ENCODE measurements around the gene PAGE2.

The PAGE2 gene

DNA sequence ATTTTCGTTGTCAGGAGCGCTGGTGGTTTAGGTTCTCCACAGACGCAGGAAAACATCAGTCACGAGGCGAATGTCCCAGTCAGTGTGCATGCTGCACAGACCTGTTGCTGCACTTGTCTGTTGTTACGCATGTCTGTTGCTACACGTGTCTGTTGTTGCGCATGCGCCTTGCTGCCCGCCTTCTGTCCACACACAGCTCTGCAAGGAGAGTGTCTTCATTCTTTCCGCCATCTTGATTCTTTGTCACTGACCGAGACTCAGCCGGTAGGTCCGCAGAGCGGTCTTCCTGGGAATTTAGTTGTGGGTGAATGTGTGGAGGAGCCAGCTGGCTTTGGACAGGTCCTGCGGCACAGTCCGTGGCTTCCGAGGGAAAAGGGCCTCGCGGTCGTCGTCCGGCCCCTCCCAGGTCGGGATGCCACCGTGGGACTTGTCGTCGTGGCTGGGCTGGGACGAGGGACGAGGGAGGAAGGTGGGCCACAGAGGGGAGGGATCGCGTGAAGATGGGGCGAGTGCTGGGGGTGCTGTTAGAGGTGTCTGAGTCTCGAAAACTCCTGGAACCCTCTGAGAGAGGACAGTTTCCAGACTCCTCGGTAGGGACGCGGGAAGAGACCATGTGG is 13.9 kb upstream of the PAGE2 start, which contains the start of gene PAGE2B:
Gene PAGE2B (plus strand): TSS at position 180 of the 617 bp plus-strand sequence. CDS start 1,012 bp downstream, outside the sequence.
- Histone ChIP-seq H3K27me3 (ENCODE audit: insufficient read depth, low read length) (no peaks in the 10 kb centered on the region), H3K9ac (ENCODE audit: low read length) (no peak within 1 kb of the TSS), H4K8ac (ENCODE audit: low read depth, low read length) (no peak within 1 kb of the TSS), H3K9me3 (ENCODE audit: insufficient read depth, low read depth, low read length) (no peaks in the 10 kb centered on the region), H2BK120ac (ENCODE audit: insufficient read depth, low read length, poor library complexity) (no peak within 1 kb of the TSS), H2BK12ac (ENCODE audit: low read length) (no peak within 1 kb of the TSS), H3K18ac (ENCODE audit: low read length) (no peak within 1 kb of the TSS), H3K27ac (ENCODE audit: low read depth, low read length) (no peak within 1 kb of the TSS), H4K91ac (ENCODE audit: low read depth, low read length) (no peak within 1 kb of the TSS), H3K4me2 (ENCODE audit: low read length) (no peak within 1 kb of the TSS), H2AFZ (ENCODE audit: insufficient read depth, low read length, poor library complexity) (no peak within 1 kb of the TSS), H3K79me2 (ENCODE audit: control insufficient read depth, insufficient read depth, low read length, poor library complexity) (no peaks in the 10 kb centered on the region), H3K4ac (ENCODE audit: low read depth, low read length) (no peak within 1 kb of the TSS), H3K4me3 (ENCODE audit: low read depth, low read length) (no peak within 1 kb of the TSS), H3K14ac (ENCODE audit: low read length) (no peak within 1 kb of the TSS), H3K4me1 (ENCODE audit: control insufficient read depth in 1 of 2, insufficient read depth in 2 of 2, low read length in 2 of 2) (no peaks in the 10 kb centered on the region), H3K79me1 (ENCODE audit: low read length) (no peaks in the 10 kb centered on the region), H2BK5ac (ENCODE audit: low read depth, low read length, poor library complexity) (no peak within 1 kb of the TSS), H3K36me3 (ENCODE audit: control insufficient read depth in 1 of 2, insufficient read depth in 2 of 2, low read length in 2 of 2) (no peaks in the 10 kb centered on the region), H3K23ac (ENCODE audit: low read length) (no peak within 1 kb of the TSS), H2AK5ac (ENCODE audit: low read length) (no peak within 1 kb of the TSS), H4K12ac (ENCODE audit: low read depth, low read length) (no peak within 1 kb of the TSS)
- no CpG with 5 or more reads among the region's 36 CpGs for WGBS (ENCODE audit: extremely low coverage, insufficient coverage, insufficient read length)
- DNase-seq: no peak

DNA sequence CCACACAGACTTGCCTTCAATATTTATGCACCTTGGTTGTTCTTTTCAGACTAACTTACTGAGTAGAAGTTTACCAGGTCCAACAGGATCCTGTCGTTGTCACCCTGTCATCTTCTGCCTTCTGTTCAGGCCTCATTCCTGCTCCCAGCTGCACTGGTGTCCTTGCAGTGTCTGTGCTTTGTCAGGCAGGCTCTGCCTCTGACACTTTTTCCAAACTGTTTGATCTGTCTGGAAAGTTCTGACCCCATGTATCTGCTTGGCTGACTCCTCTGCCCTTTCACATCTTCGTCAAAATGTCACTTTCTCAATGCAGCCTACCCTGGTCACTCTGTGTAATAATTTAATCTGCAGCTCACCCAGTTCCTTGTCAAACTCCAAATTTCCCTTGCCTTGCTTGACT is 9.9 kb downstream of the PAGE2 start:
- H3K79me2 ChIP-seq (ENCODE audit: control insufficient read depth, insufficient read depth, low read length, poor library complexity): no peaks in the 10 kb centered on the region
- DNase-seq: no peak
- H3K4ac ChIP-seq (ENCODE audit: low read depth, low read length): no peak overlapping the region
- no peak overlapping the region for H3K23ac ChIP-seq (ENCODE audit: low read length)
- no peak overlapping the region for H3K27ac ChIP-seq (ENCODE audit: low read depth, low read length)
- H3K4me2 ChIP-seq (ENCODE audit: low read length): no peak overlapping the region
- H4K12ac ChIP-seq (ENCODE audit: low read depth, low read length): no peak overlapping the region
- H2AK5ac ChIP-seq (ENCODE audit: low read length): no peak overlapping the region
- H3K4me3 ChIP-seq (ENCODE audit: low read depth, low read length): no peak overlapping the region
- no peak overlapping the region for H2BK12ac ChIP-seq (ENCODE audit: low read length)
- H2BK120ac ChIP-seq (ENCODE audit: insufficient read depth, low read length, poor library complexity): no peak overlapping the region
- H3K14ac ChIP-seq (ENCODE audit: low read length): no peak overlapping the region
- H3K9ac ChIP-seq (ENCODE audit: low read length): no peak overlapping the region
- H3K36me3 ChIP-seq (ENCODE audit: control insufficient read depth in 1 of 2, insufficient read depth in 2 of 2, low read length in 2 of 2): no peaks in the 10 kb centered on the region
- H2BK5ac ChIP-seq (ENCODE audit: low read depth, low read length, poor library complexity): no peak overlapping the region
- no peak overlapping the region for H3K18ac ChIP-seq (ENCODE audit: low read length)
- no peak overlapping the region for H4K8ac ChIP-seq (ENCODE audit: low read depth, low read length)
- H3K4me1 ChIP-seq (ENCODE audit: control insufficient read depth in 1 of 2, insufficient read depth in 2 of 2, low read length in 2 of 2): peaks cover 0 to 3% of the 10 kb centered on the region in 2 experiments
- H3K79me1 ChIP-seq (ENCODE audit: low read length): no peaks in the 10 kb centered on the region
- no peaks in the 10 kb centered on the region for H3K9me3 ChIP-seq (ENCODE audit: insufficient read depth, low read depth, low read length)
- H4K91ac ChIP-seq (ENCODE audit: low read depth, low read length): no peak overlapping the region
- no CpG with 5 or more reads among the region's 2 CpGs for WGBS (ENCODE audit: extremely low coverage, insufficient coverage, insufficient read length)
- H3K27me3 ChIP-seq (ENCODE audit: insufficient read depth, low read length): no peaks in the 10 kb centered on the region
- no peak overlapping the region for H2AFZ ChIP-seq (ENCODE audit: insufficient read depth, low read length, poor library complexity)

GRCh38 chrX:55099162-55099561 is 10.3 kb downstream of the PAGE2 start:
- no peak overlapping the region for H3K4me2 ChIP-seq (ENCODE audit: low read length)
- DNase-seq: no peak
- no peaks in the 10 kb centered on the region for H3K36me3 ChIP-seq (ENCODE audit: control insufficient read depth in 1 of 2, insufficient read depth in 2 of 2, low read length in 2 of 2)
- WGBS (ENCODE audit: extremely low coverage, insufficient coverage, insufficient read length): no CpG with 5 or more reads among the region's 1 CpG
- no peak overlapping the region for H3K23ac ChIP-seq (ENCODE audit: low read length)
- H4K12ac ChIP-seq (ENCODE audit: low read depth, low read length): no peak overlapping the region
- H3K4me1 ChIP-seq (ENCODE audit: control insufficient read depth in 1 of 2, insufficient read depth in 2 of 2, low read length in 2 of 2): peaks cover 0 to 3% of the 10 kb centered on the region in 2 experiments
- no peaks in the 10 kb centered on the region for H3K27me3 ChIP-seq (ENCODE audit: insufficient read depth, low read length)
- H3K79me1 ChIP-seq (ENCODE audit: low read length): no peaks in the 10 kb centered on the region
- no peaks in the 10 kb centered on the region for H3K79me2 ChIP-seq (ENCODE audit: control insufficient read depth, insufficient read depth, low read length, poor library complexity)
- no peak overlapping the region for H2AFZ ChIP-seq (ENCODE audit: insufficient read depth, low read length, poor library complexity)
- no peak overlapping the region for H3K18ac ChIP-seq (ENCODE audit: low read length)
- H4K91ac ChIP-seq (ENCODE audit: low read depth, low read length): no peak overlapping the region
- H3K9me3 ChIP-seq (ENCODE audit: insufficient read depth, low read depth, low read length): no peaks in the 10 kb centered on the region
- H3K9ac ChIP-seq (ENCODE audit: low read length): no peak overlapping the region
- no peak overlapping the region for H2BK12ac ChIP-seq (ENCODE audit: low read length)
- no peak overlapping the region for H2BK5ac ChIP-seq (ENCODE audit: low read depth, low read length, poor library complexity)
- no peak overlapping the region for H3K4me3 ChIP-seq (ENCODE audit: low read depth, low read length)
- H4K8ac ChIP-seq (ENCODE audit: low read depth, low read length): no peak overlapping the region
- no peak overlapping the region for H3K4ac ChIP-seq (ENCODE audit: low read depth, low read length)
- H2AK5ac ChIP-seq (ENCODE audit: low read length): no peak overlapping the region
- no peak overlapping the region for H3K27ac ChIP-seq (ENCODE audit: low read depth, low read length)
- H2BK120ac ChIP-seq (ENCODE audit: insufficient read depth, low read length, poor library complexity): no peak overlapping the region
- H3K14ac ChIP-seq (ENCODE audit: low read length): no peak overlapping the region

GRCh38 chrX:55102754-55103153 is 13.9 kb downstream of the PAGE2 start:
- no peak overlapping the region for H3K4ac ChIP-seq (ENCODE audit: low read depth, low read length)
- DNase-seq: no peak
- no peak overlapping the region for H3K27ac ChIP-seq (ENCODE audit: low read depth, low read length)
- H3K9me3 ChIP-seq (ENCODE audit: insufficient read depth, low read depth, low read length): no peaks in the 10 kb centered on the region
- no peak overlapping the region for H3K23ac ChIP-seq (ENCODE audit: low read length)
- H2BK5ac ChIP-seq (ENCODE audit: low read depth, low read length, poor library complexity): no peak overlapping the region
- no peak overlapping the region for H2AK5ac ChIP-seq (ENCODE audit: low read length)
- no peak overlapping the region for H4K91ac ChIP-seq (ENCODE audit: low read depth, low read length)
- H3K9ac ChIP-seq (ENCODE audit: low read length): no peak overlapping the region
- H3K79me2 ChIP-seq (ENCODE audit: control insufficient read depth, insufficient read depth, low read length, poor library complexity): no peaks in the 10 kb centered on the region
- H3K14ac ChIP-seq (ENCODE audit: low read length): no peak overlapping the region
- H3K4me2 ChIP-seq (ENCODE audit: low read length): no peak overlapping the region
- WGBS (ENCODE audit: extremely low coverage, insufficient coverage, insufficient read length): no CpG with 5 or more reads among the region's 3 CpGs
- no peak overlapping the region for H3K4me3 ChIP-seq (ENCODE audit: low read depth, low read length)
- H2AFZ ChIP-seq (ENCODE audit: insufficient read depth, low read length, poor library complexity): no peak overlapping the region
- no peaks in the 10 kb centered on the region for H3K79me1 ChIP-seq (ENCODE audit: low read length)
- H3K4me1 ChIP-seq (ENCODE audit: control insufficient read depth in 1 of 2, insufficient read depth in 2 of 2, low read length in 2 of 2): peaks cover 0 to 3% of the 10 kb centered on the region in 2 experiments
- H3K27me3 ChIP-seq (ENCODE audit: insufficient read depth, low read length): no peaks in the 10 kb centered on the region
- H4K8ac ChIP-seq (ENCODE audit: low read depth, low read length): no peak overlapping the region
- no peak overlapping the region for H2BK12ac ChIP-seq (ENCODE audit: low read length)
- H4K12ac ChIP-seq (ENCODE audit: low read depth, low read length): no peak overlapping the region
- H2BK120ac ChIP-seq (ENCODE audit: insufficient read depth, low read length, poor library complexity): no peak overlapping the region
- H3K18ac ChIP-seq (ENCODE audit: low read length): no peak overlapping the region
- H3K36me3 ChIP-seq (ENCODE audit: control insufficient read depth in 1 of 2, insufficient read depth in 2 of 2, low read length in 2 of 2): no peaks in the 10 kb centered on the region

Data from trophoblast cell (in vitro differentiated cells and primary cell).